Ovary (tissue), 3 donors: ENCODE results near the gene MAT2B.

Experiments used
- EP300 ChIP-seq: sonication (generic); formaldehyde crosslinking; IDR thresholded peaks from one replicate; pipeline ENCODE4 v1.6.1; 2017; ENCODE audit warnings: antibody characterized with exemption
- POLR2A ChIP-seq: fragments of 450-650 bp; IDR thresholded peaks from one replicate; pipeline ENCODE4 v1.6.1; 2017; ENCODE audit warnings: antibody characterized with exemption, mild to moderate bottlenecking, moderate library complexity
- TF ChIP-seq, protein P1 (sequence below), 3 donors: fragments of 450-650 bp in 2 of 3; fragments of 200-600 bp in 1 of 3; IDR thresholded peaks; one replicate each; pipeline versions ENCODE4 v1.5.1 to v1.8.0; 2016 to 2022; ENCODE audit warnings: antibody characterized with exemption in 3 of 3, mild to moderate bottlenecking in 1 of 3
- donor health status: DM: no; HTN: no; CAD: no.

DNA sequence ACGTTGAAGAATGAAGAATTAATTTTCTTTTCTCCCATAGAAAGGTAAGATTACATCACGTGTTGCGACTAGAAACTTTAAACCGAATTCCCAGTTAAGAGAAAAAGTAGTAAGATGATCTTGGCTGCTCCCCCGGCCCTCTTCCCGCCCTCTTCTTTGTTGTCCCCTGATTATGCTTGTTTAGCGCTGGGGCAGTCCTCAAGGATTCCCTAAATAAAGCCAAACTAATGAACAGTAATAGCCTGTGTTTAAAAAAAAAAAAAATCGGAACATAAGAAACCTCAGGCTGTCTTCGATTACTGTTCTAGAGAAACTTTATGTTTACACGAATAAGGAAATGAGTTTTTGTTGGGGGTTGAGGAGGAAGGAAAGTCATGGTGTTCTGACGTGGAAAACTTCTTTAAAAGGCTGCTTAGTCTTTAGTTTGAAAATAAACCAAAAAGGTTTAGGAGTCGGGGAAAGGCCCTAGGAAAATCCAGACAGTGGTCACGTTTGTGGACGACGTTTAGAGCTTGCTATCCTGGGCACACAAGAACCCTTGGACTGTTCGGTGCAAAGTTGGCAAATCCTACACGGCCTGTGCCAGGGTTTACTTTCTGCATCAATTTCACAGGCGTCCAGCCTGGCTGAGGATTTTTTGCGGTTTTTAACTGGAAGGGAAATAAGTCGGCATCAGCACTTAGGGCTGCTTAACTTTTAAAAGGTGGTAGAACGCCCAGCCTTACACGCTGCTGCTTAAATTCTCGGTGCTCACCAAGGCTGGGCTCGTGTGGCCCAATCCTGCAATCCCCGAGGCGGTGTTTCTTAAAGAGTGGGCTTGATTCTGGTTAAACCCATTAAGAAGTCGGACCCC, 1.1 kb upstream of the MAT2B start:
- TF ChIP-seq, protein P1, sequence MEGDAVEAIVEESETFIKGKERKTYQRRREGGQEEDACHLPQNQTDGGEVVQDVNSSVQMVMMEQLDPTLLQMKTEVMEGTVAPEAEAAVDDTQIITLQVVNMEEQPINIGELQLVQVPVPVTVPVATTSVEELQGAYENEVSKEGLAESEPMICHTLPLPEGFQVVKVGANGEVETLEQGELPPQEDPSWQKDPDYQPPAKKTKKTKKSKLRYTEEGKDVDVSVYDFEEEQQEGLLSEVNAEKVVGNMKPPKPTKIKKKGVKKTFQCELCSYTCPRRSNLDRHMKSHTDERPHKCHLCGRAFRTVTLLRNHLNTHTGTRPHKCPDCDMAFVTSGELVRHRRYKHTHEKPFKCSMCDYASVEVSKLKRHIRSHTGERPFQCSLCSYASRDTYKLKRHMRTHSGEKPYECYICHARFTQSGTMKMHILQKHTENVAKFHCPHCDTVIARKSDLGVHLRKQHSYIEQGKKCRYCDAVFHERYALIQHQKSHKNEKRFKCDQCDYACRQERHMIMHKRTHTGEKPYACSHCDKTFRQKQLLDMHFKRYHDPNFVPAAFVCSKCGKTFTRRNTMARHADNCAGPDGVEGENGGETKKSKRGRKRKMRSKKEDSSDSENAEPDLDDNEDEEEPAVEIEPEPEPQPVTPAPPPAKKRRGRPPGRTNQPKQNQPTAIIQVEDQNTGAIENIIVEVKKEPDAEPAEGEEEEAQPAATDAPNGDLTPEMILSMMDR (IDR thresholded peaks at IDR 0.05): no peak
- TF ChIP-seq EP300 (no peak), POLR2A (no peak)
